ENCODE measurements around the gene CBX7. TPM values are rescaled to one million over a fixed set of nuclear protein-coding genes. Genes with fewer than 3 reads are reported as not detected.

The CBX7 gene
- total and polyA plus RNA-seq, 4 donors = 2.2 to 21.8 (median 14.9) TPM

DNA sequence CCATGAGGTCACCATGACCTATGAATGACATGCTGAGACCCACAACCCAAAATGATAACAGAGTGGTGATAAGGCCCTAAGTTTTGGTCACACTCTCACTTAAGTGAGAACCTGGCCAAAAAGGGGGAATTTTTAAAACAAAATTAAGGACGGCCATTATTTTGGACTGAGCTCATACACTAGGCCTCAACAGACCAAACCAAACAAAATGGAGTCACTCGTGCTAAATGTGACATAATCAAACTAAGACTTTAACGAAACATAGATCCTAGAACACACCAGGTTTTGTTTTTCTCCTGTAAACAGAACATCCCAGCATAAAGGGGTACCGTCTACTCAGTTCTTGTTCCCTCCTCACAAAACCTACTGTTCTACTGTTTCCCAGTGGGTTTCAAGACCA, 44.0 kb downstream of the CBX7 start:
- H3K36me3 ChIP-seq (ENCODE audit: control insufficient read depth in 4 of 4, insufficient read depth in 3 of 4, low read depth in 1 of 4, low read length in 3 of 4) = no peaks in the 10 kb centered on the region
- no peak overlapping the region for H3K4me3 ChIP-seq (ENCODE audit: low read depth in 1 of 3, low read length in 3 of 3)
- H3K27me3 ChIP-seq (ENCODE audit: control insufficient read depth in 4 of 4, insufficient read depth in 4 of 4, low read length in 3 of 4) = no peaks in the 10 kb centered on the region
- no peaks in the 10 kb centered on the region for H3K9me3 ChIP-seq (ENCODE audit: control insufficient read depth in 4 of 4, low read length in 3 of 4)
- no peak for DNase-seq (ENCODE audit: low spot score)
- no peak overlapping the region for H3K9ac ChIP-seq (ENCODE audit: low read depth in 1 of 2, low read length in 2 of 2)
- H3K4me1 ChIP-seq (ENCODE audit: control insufficient read depth in 4 of 4, insufficient read depth in 4 of 4, low read length in 3 of 4) = no peaks in the 10 kb centered on the region
- TF ChIP-seq NR2F2 (IDR thresholded peaks at IDR 0.05) (no peak), GABPA (IDR thresholded peaks at IDR 0.05 in 1 of 2, conservative IDR thresholded peaks at IDR 0.05 in 1 of 2) (no peak), FOXA1 (IDR thresholded peaks at IDR 0.05) (no peak), YY1 (IDR thresholded peaks at IDR 0.05) (no peak), HNF4A (conservative IDR thresholded peaks at IDR 0.05) (no peak), RAD21 (IDR thresholded peaks at IDR 0.05) (no peak), TAF1 (conservative IDR thresholded peaks at IDR 0.05) (no peak), SP1 (IDR thresholded peaks at IDR 0.05) (no peak), HNF4G (IDR thresholded peaks at IDR 0.05) (no peak)
- TF ChIP-seq, protein P1, sequence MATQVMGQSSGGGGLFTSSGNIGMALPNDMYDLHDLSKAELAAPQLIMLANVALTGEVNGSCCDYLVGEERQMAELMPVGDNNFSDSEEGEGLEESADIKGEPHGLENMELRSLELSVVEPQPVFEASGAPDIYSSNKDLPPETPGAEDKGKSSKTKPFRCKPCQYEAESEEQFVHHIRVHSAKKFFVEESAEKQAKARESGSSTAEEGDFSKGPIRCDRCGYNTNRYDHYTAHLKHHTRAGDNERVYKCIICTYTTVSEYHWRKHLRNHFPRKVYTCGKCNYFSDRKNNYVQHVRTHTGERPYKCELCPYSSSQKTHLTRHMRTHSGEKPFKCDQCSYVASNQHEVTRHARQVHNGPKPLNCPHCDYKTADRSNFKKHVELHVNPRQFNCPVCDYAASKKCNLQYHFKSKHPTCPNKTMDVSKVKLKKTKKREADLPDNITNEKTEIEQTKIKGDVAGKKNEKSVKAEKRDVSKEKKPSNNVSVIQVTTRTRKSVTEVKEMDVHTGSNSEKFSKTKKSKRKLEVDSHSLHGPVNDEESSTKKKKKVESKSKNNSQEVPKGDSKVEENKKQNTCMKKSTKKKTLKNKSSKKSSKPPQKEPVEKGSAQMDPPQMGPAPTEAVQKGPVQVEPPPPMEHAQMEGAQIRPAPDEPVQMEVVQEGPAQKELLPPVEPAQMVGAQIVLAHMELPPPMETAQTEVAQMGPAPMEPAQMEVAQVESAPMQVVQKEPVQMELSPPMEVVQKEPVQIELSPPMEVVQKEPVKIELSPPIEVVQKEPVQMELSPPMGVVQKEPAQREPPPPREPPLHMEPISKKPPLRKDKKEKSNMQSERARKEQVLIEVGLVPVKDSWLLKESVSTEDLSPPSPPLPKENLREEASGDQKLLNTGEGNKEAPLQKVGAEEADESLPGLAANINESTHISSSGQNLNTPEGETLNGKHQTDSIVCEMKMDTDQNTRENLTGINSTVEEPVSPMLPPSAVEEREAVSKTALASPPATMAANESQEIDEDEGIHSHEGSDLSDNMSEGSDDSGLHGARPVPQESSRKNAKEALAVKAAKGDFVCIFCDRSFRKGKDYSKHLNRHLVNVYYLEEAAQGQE (IDR thresholded peaks at IDR 0.05) = no peak
- TF ChIP-seq, protein P2, sequence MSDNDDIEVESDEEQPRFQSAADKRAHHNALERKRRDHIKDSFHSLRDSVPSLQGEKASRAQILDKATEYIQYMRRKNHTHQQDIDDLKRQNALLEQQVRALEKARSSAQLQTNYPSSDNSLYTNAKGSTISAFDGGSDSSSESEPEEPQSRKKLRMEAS (IDR thresholded peaks at IDR 0.05) = no peak
- TF ChIP-seq, protein P3, sequence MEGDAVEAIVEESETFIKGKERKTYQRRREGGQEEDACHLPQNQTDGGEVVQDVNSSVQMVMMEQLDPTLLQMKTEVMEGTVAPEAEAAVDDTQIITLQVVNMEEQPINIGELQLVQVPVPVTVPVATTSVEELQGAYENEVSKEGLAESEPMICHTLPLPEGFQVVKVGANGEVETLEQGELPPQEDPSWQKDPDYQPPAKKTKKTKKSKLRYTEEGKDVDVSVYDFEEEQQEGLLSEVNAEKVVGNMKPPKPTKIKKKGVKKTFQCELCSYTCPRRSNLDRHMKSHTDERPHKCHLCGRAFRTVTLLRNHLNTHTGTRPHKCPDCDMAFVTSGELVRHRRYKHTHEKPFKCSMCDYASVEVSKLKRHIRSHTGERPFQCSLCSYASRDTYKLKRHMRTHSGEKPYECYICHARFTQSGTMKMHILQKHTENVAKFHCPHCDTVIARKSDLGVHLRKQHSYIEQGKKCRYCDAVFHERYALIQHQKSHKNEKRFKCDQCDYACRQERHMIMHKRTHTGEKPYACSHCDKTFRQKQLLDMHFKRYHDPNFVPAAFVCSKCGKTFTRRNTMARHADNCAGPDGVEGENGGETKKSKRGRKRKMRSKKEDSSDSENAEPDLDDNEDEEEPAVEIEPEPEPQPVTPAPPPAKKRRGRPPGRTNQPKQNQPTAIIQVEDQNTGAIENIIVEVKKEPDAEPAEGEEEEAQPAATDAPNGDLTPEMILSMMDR (IDR thresholded peaks at IDR 0.05; ENCODE audit: low read depth, low read length, missing input control) = no peak
- TF ChIP-seq, protein P4, sequence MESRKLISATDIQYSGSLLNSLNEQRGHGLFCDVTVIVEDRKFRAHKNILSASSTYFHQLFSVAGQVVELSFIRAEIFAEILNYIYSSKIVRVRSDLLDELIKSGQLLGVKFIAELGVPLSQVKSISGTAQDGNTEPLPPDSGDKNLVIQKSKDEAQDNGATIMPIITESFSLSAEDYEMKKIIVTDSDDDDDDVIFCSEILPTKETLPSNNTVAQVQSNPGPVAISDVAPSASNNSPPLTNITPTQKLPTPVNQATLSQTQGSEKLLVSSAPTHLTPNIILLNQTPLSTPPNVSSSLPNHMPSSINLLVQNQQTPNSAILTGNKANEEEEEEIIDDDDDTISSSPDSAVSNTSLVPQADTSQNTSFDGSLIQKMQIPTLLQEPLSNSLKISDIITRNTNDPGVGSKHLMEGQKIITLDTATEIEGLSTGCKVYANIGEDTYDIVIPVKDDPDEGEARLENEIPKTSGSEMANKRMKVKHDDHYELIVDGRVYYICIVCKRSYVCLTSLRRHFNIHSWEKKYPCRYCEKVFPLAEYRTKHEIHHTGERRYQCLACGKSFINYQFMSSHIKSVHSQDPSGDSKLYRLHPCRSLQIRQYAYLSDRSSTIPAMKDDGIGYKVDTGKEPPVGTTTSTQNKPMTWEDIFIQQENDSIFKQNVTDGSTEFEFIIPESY (IDR thresholded peaks at IDR 0.05) = no peak
- TF ChIP-seq, protein P5, sequence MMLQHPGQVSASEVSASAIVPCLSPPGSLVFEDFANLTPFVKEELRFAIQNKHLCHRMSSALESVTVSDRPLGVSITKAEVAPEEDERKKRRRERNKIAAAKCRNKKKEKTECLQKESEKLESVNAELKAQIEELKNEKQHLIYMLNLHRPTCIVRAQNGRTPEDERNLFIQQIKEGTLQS (IDR thresholded peaks at IDR 0.05) = no peak
- no peak overlapping the region for H3K27ac ChIP-seq (ENCODE audit: low read depth in 1 of 2, low read length in 2 of 2)
- WGBS = 94% methylated on average over 4 of the region's 4 CpGs

DNA sequence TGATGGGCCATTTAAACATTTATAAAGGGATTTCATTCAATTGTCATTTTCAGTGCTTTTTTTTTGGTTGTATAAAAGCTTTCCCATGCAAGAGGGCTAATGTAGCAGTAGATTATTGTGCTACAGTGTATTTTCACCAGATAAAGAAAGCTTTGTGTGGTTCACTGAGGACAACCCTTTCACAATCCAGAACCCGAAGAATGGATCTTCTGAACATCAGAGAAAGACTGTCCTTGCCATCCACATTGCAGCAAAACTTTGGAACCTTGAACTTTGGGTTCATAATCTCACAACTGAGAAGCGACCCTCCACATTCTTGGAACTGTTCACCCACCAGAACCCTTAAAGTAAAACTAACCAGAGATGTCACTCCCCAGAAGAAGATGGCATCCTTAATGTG, 46.2 kb downstream of the CBX7 start:
- H3K27ac ChIP-seq (ENCODE audit: low read depth in 1 of 2, low read length in 2 of 2) = no peak overlapping the region
- H3K4me1 ChIP-seq (ENCODE audit: control insufficient read depth in 4 of 4, insufficient read depth in 4 of 4, low read length in 3 of 4) = no peaks in the 10 kb centered on the region
- no peaks in the 10 kb centered on the region for H3K9me3 ChIP-seq (ENCODE audit: control insufficient read depth in 4 of 4, low read length in 3 of 4)
- DNase-seq (ENCODE audit: low spot score) = no peak
- no peak overlapping the region for H3K4me3 ChIP-seq (ENCODE audit: low read depth in 1 of 3, low read length in 3 of 3)
- H3K36me3 ChIP-seq (ENCODE audit: control insufficient read depth in 4 of 4, insufficient read depth in 3 of 4, low read depth in 1 of 4, low read length in 3 of 4) = no peaks in the 10 kb centered on the region
- WGBS = 66% methylated on average over 2 of the region's 2 CpGs
- no peak overlapping the region for H3K9ac ChIP-seq (ENCODE audit: low read depth in 1 of 2, low read length in 2 of 2)
- no peaks in the 10 kb centered on the region for H3K27me3 ChIP-seq (ENCODE audit: control insufficient read depth in 4 of 4, insufficient read depth in 4 of 4, low read length in 3 of 4)
- TF ChIP-seq EGR1 (IDR thresholded peaks at IDR 0.05; ENCODE audit: low read depth in 2 of 2) (no peak), FOXA1 (IDR thresholded peaks at IDR 0.05) (no peak), HNF4A (conservative IDR thresholded peaks at IDR 0.05) (no peak), JUND (IDR thresholded peaks at IDR 0.05) (no peak), YY1 (IDR thresholded peaks at IDR 0.05) (no peak), FOXA2 (IDR thresholded peaks at IDR 0.05) (no peak), GABPA (IDR thresholded peaks at IDR 0.05 in 1 of 2, conservative IDR thresholded peaks at IDR 0.05 in 1 of 2) (no peak), TAF1 (conservative IDR thresholded peaks at IDR 0.05) (no peak), HNF4G (IDR thresholded peaks at IDR 0.05) (no peak)
- TF ChIP-seq, protein P5 (IDR thresholded peaks at IDR 0.05) = no peak
- TF ChIP-seq, protein P4 (IDR thresholded peaks at IDR 0.05) = no peak
- TF ChIP-seq, protein P2 (IDR thresholded peaks at IDR 0.05) = no peak
- TF ChIP-seq, protein P1 (IDR thresholded peaks at IDR 0.05) = no peak
